Measurements from ENCODE around the gene KSR2. TPM values are rescaled to one million over a fixed set of nuclear protein-coding genes. Genes with fewer than 3 reads are reported as not detected.
A peak's percentile ranks its signal among the peaks of the same experiment; 100 is the strongest.

The KSR2 gene
- total RNA-seq, 1 experiment from 2014 or later, result 1.3 TPM

- no peak overlapping the region for H3K9ac ChIP-seq (ENCODE audit: extremely low read depth, insufficient read length, low read length)
- no peak overlapping the region for H3K4me3 Mint-ChIP-seq
- H3K18ac ChIP-seq (ENCODE audit: insufficient read length, low read depth, low read length), result no peak overlapping the region
- H3K79me1 ChIP-seq (ENCODE audit: insufficient read depth, low read depth, low read length, poor library complexity, severe bottlenecking), result no peaks in the 10 kb centered on the region
- TF ChIP-seq CTCF (conservative IDR thresholded peaks at IDR 0.05), result no peak
- no peaks in the 10 kb centered on the region for H3K23me2 ChIP-seq (ENCODE audit: insufficient read length, low read depth, low read length, poor library complexity, severe bottlenecking)
- peaks cover 4% of the 10 kb centered on the region; the same call in 1 of the 2 replicates for H3K4me1 ChIP-seq (ENCODE audit: insufficient read depth, low read length)
- H3K79me2 ChIP-seq (ENCODE audit: insufficient read depth, low read length), result no peaks in the 10 kb centered on the region
- H3K27me3 ChIP-seq (ENCODE audit: insufficient read depth, low read length), result no peaks in the 10 kb centered on the region
- no peaks in the 10 kb centered on the region for H3K27me3 Mint-ChIP-seq (ENCODE audit: low read depth)
- no peak overlapping the region for H2BK5ac ChIP-seq (ENCODE audit: insufficient read length, low read length)
- no peak overlapping the region for H3T11ph ChIP-seq (ENCODE audit: low read length)
- no peaks in the 10 kb centered on the region for H3K9me3 ChIP-seq (ENCODE audit: control insufficient read depth, low read depth, low read length)
- H3K14ac ChIP-seq (ENCODE audit: insufficient read depth, low read length), result no peak overlapping the region
- no peak overlapping the region for H2BK20ac ChIP-seq (ENCODE audit: low read depth, low read length, poor library complexity, severe bottlenecking)
- no peaks in the 10 kb centered on the region for H3K9me3 Mint-ChIP-seq
- H3K23ac ChIP-seq (ENCODE audit: insufficient read length, low read depth, low read length), result no peak overlapping the region
- H2BK12ac ChIP-seq (ENCODE audit: insufficient read length, low read depth, low read length), result no peak overlapping the region
- no peak overlapping the region for H3K56ac ChIP-seq (ENCODE audit: insufficient read length, low read depth, low read length)
- peak overlapping the region in 1 of 3 experiments; percentile 18; a peak in 1 of 7 replicates for H3K27ac Mint-ChIP-seq
- no peak overlapping the region for H4K91ac ChIP-seq (ENCODE audit: insufficient read length, low read depth, low read length)
- no CpG with 5 or more reads among the region's 4 CpGs for WGBS (ENCODE audit: extremely low coverage, insufficient read length, low lambda C conversion rate)
- no peaks in the 10 kb centered on the region for H4K20me1 ChIP-seq (ENCODE audit: control insufficient read depth, insufficient read depth, insufficient read length)
- H4K5ac ChIP-seq (ENCODE audit: insufficient read length, low read depth, low read length), result no peak overlapping the region
- no peak overlapping the region for H3K4ac ChIP-seq (ENCODE audit: low read depth, low read length)
- H2AFZ ChIP-seq (ENCODE audit: low read length), result no peak overlapping the region
- H2BK120ac ChIP-seq (ENCODE audit: low read depth, low read length, poor library complexity, severe bottlenecking), result no peak overlapping the region
- no peak for DNase-seq
- H3K27ac ChIP-seq (ENCODE audit: insufficient read length, low read depth, low read length), result no peak overlapping the region
- no peak overlapping the region for H2BK15ac ChIP-seq (ENCODE audit: low read depth, low read length)
- H2AK5ac ChIP-seq (ENCODE audit: insufficient read length, low read length), result no peak overlapping the region
- H3K36me3 Mint-ChIP-seq (ENCODE audit: insufficient read depth in 1 of 3, low read depth in 3 of 3), result no peaks in the 10 kb centered on the region
- no peak overlapping the region for H4K8ac ChIP-seq (replicated peaks; ENCODE audit: insufficient read length, low read depth, low read length)
- peaks cover 11 to 20% of the 10 kb centered on the region in 2 experiments for H3K4me1 Mint-ChIP-seq
- no peak overlapping the region for H3K4me2 ChIP-seq (ENCODE audit: insufficient read depth, insufficient read length, low read length)
These were observed 266.0 kb downstream of the KSR2 start for GRCh38 chr12:117702741-117703140.

Data from H9 (cell line).